T-helper 17 cell (primary cell): ENCODE data around the gene ADCY2. TPM values are rescaled to one million over a fixed set of nuclear protein-coding genes. Genes with fewer than 3 reads are reported as not detected.

ENCODE experiments used
- ATAC-seq: fragments of 150-1000 bp; cut with Tn5 transposase; 2 replicates; pipeline ENCODE4 v1.10.0; 2021; ENCODE audit warnings: mild to moderate bottlenecking, moderate library complexity
- DNase-seq, 3 donors: peaks; one replicate each; pipeline versions ENCODE4 v3.0.0 to v3.0.0-alpha.2; 2020 to 2021
- H3K9me3 ChIP-seq: one replicate; pipeline ENCODE4 v1.7.0; 2013; ENCODE audit warnings: low read length, mild to moderate bottlenecking; ENCODE audit not compliant: control insufficient read depth, poor library complexity, severe bottlenecking
- H3K27ac Mint-ChIP-seq: one replicate; pipeline ENCODE4 v1.8.0; 2022; ENCODE audit warnings: mild to moderate bottlenecking, moderate library complexity, mixed read lengths
- H3K27me3 Mint-ChIP-seq: one replicate; pipeline ENCODE4 v1.8.0; 2022; ENCODE audit warnings: mixed read lengths
- H3K36me3 Mint-ChIP-seq: one replicate; pipeline ENCODE4 v1.8.0; 2022; ENCODE audit warnings: low read depth, mixed read lengths
- H3K4me1 Mint-ChIP-seq: one replicate; pipeline ENCODE4 v1.8.0; 2022; ENCODE audit warnings: mild to moderate bottlenecking, mixed read lengths
- H3K4me3 Mint-ChIP-seq: one replicate; pipeline ENCODE4 v1.8.0; 2022; ENCODE audit warnings: mild to moderate bottlenecking, moderate library complexity, mixed read lengths
- total RNA-seq, 4 donors: library from RNA in 2 of 4; stranded (reverse) in 2 of 4; gene quantifications; one replicate each; pipeline ENCODE4 v1.2.3 and lab custom pipeline; 2022 to 2026

The ADCY2 gene
- total RNA-seq, 2 donors from 2014 or later: not detected

GRCh38 chr5:7576023-7576715, 180.2 kb downstream of the ADCY2 start:
- Mint-ChIP-seq H3K4me1 (no peaks in the 10 kb centered on the region), H3K4me3 (no peak overlapping the region), H3K27me3 (peaks cover 16% of the 10 kb centered on the region), H3K27ac (no peak overlapping the region), H3K36me3 (no peaks in the 10 kb centered on the region)
- no peaks in the 10 kb centered on the region for H3K9me3 ChIP-seq
- DNase-seq: no peak
- ATAC-seq: no peak

- no peaks in the 10 kb centered on the region for H3K36me3 Mint-ChIP-seq
- no peaks in the 10 kb centered on the region for H3K9me3 ChIP-seq
- no peak overlapping the region for H3K4me3 Mint-ChIP-seq
- ATAC-seq: no peak
- no peak overlapping the region for H3K27ac Mint-ChIP-seq
- H3K27me3 Mint-ChIP-seq: peaks cover 16% of the 10 kb centered on the region
- H3K4me1 Mint-ChIP-seq: no peaks in the 10 kb centered on the region
- DNase-seq: no peak
These were observed 181.4 kb downstream of the ADCY2 start for GRCh38 chr5:7577381-7577780.

- Mint-ChIP-seq H3K4me1 (no peaks in the 10 kb centered on the region), H3K27ac (no peak overlapping the region), H3K27me3 (peaks cover 16% of the 10 kb centered on the region), H3K4me3 (no peak overlapping the region), H3K36me3 (no peaks in the 10 kb centered on the region)
- H3K9me3 ChIP-seq: no peaks in the 10 kb centered on the region
- DNase-seq (no peak), ATAC-seq (no peak)
These were observed 182.1 kb downstream of the ADCY2 start for GRCh38 chr5:7578071-7578470.

- no peaks in the 10 kb centered on the region for H3K9me3 ChIP-seq
- Mint-ChIP-seq H3K4me1 (no peaks in the 10 kb centered on the region), H3K27me3 (peaks cover 8% of the 10 kb centered on the region), H3K36me3 (no peaks in the 10 kb centered on the region), H3K27ac (no peak overlapping the region), H3K4me3 (no peak overlapping the region)
- ATAC-seq (no peak), DNase-seq (no peak)
These were observed 188.8 kb downstream of the ADCY2 start for GRCh38 chr5:7584749-7585148.

GRCh38 chr5:7585807-7586206, 189.9 kb downstream of the ADCY2 start:
- DNase-seq (no peak), ATAC-seq (no peak)
- H3K27me3 Mint-ChIP-seq: peaks cover 6% of the 10 kb centered on the region
- H3K4me1 Mint-ChIP-seq: no peaks in the 10 kb centered on the region
- no peak overlapping the region for H3K27ac Mint-ChIP-seq
- H3K9me3 ChIP-seq: no peaks in the 10 kb centered on the region
- no peak overlapping the region for H3K4me3 Mint-ChIP-seq
- H3K36me3 Mint-ChIP-seq: no peaks in the 10 kb centered on the region

- Mint-ChIP-seq H3K27me3 (peaks cover 6% of the 10 kb centered on the region), H3K4me3 (no peak overlapping the region), H3K36me3 (no peaks in the 10 kb centered on the region), H3K27ac (no peak overlapping the region), H3K4me1 (no peaks in the 10 kb centered on the region)
- ATAC-seq (no peak), DNase-seq (no peak)
- no peaks in the 10 kb centered on the region for H3K9me3 ChIP-seq
These were observed 190.5 kb downstream of the ADCY2 start for GRCh38 chr5:7586480-7586879.

- H3K9me3 ChIP-seq: no peaks in the 10 kb centered on the region
- Mint-ChIP-seq H3K27me3 (peaks cover 15% of the 10 kb centered on the region), H3K27ac (no peak overlapping the region), H3K36me3 (no peaks in the 10 kb centered on the region), H3K4me3 (no peak overlapping the region), H3K4me1 (no peaks in the 10 kb centered on the region)
- no peak for DNase-seq
- ATAC-seq: no peak
These were observed 193.9 kb downstream of the ADCY2 start for GRCh38 chr5:7589800-7590199.

- Mint-ChIP-seq H3K4me3 (no peak overlapping the region), H3K4me1 (no peaks in the 10 kb centered on the region), H3K27ac (no peak overlapping the region), H3K27me3 (peaks cover 15% of the 10 kb centered on the region), H3K36me3 (no peaks in the 10 kb centered on the region)
- no peaks in the 10 kb centered on the region for H3K9me3 ChIP-seq
- ATAC-seq (no peak), DNase-seq (no peak)
These were observed 197.0 kb downstream of the ADCY2 start for GRCh38 chr5:7592910-7593309.

GRCh38 chr5:7597059-7597642, 201.2 kb downstream of the ADCY2 start:
- DNase-seq (no peak), ATAC-seq (no peak)
- no peaks in the 10 kb centered on the region for H3K9me3 ChIP-seq
- no peak overlapping the region for H3K27ac Mint-ChIP-seq
- no peak overlapping the region for H3K4me3 Mint-ChIP-seq
- no peaks in the 10 kb centered on the region for H3K4me1 Mint-ChIP-seq
- no peaks in the 10 kb centered on the region for H3K36me3 Mint-ChIP-seq
- H3K27me3 Mint-ChIP-seq: peaks cover 15% of the 10 kb centered on the region

- Mint-ChIP-seq H3K4me3 (no peak overlapping the region), H3K36me3 (no peaks in the 10 kb centered on the region), H3K27me3 (peaks cover 5% of the 10 kb centered on the region), H3K4me1 (no peaks in the 10 kb centered on the region), H3K27ac (no peak overlapping the region)
- ATAC-seq (no peak), DNase-seq (no peak)
- H3K9me3 ChIP-seq: no peaks in the 10 kb centered on the region
These were observed 211.0 kb downstream of the ADCY2 start for GRCh38 chr5:7606840-7607465.

GRCh38 chr5:7608772-7609171, 212.8 kb downstream of the ADCY2 start:
- H3K27ac Mint-ChIP-seq: no peak overlapping the region
- H3K27me3 Mint-ChIP-seq: peaks cover 5% of the 10 kb centered on the region
- DNase-seq (no peak), ATAC-seq (no peak)
- no peaks in the 10 kb centered on the region for H3K36me3 Mint-ChIP-seq
- no peak overlapping the region for H3K4me3 Mint-ChIP-seq
- H3K9me3 ChIP-seq: no peaks in the 10 kb centered on the region
- no peaks in the 10 kb centered on the region for H3K4me1 Mint-ChIP-seq

- H3K9me3 ChIP-seq: no peaks in the 10 kb centered on the region
- Mint-ChIP-seq H3K27ac (no peak overlapping the region), H3K4me3 (no peak overlapping the region), H3K27me3 (peaks cover 5% of the 10 kb centered on the region), H3K4me1 (no peaks in the 10 kb centered on the region), H3K36me3 (no peaks in the 10 kb centered on the region)
- ATAC-seq: no peak
- no peak for DNase-seq
These were observed 213.8 kb downstream of the ADCY2 start for GRCh38 chr5:7609726-7610125.

- Mint-ChIP-seq H3K4me3 (no peak overlapping the region), H3K4me1 (no peaks in the 10 kb centered on the region), H3K27ac (no peak overlapping the region), H3K27me3 (peaks cover 5% of the 10 kb centered on the region), H3K36me3 (no peaks in the 10 kb centered on the region)
- DNase-seq (no peak), ATAC-seq (no peak)
- no peaks in the 10 kb centered on the region for H3K9me3 ChIP-seq
These were observed 214.7 kb downstream of the ADCY2 start for GRCh38 chr5:7610531-7611177.
